AML-193 (cell line): Measurements from ENCODE around the gene PCDHGB4.
"Not testable (repeated sequence)": the region's sequence is repeated elsewhere in the genome, so short reads cannot be mapped to it uniquely, and the experiment has no call there.

Source experiments
- DNase-seq, 2 experiments: peaks; one replicate each; lab custom pipeline; 2025; lab: John Stamatoyannopoulos, UW

The PCDHGB4 gene

DNA sequence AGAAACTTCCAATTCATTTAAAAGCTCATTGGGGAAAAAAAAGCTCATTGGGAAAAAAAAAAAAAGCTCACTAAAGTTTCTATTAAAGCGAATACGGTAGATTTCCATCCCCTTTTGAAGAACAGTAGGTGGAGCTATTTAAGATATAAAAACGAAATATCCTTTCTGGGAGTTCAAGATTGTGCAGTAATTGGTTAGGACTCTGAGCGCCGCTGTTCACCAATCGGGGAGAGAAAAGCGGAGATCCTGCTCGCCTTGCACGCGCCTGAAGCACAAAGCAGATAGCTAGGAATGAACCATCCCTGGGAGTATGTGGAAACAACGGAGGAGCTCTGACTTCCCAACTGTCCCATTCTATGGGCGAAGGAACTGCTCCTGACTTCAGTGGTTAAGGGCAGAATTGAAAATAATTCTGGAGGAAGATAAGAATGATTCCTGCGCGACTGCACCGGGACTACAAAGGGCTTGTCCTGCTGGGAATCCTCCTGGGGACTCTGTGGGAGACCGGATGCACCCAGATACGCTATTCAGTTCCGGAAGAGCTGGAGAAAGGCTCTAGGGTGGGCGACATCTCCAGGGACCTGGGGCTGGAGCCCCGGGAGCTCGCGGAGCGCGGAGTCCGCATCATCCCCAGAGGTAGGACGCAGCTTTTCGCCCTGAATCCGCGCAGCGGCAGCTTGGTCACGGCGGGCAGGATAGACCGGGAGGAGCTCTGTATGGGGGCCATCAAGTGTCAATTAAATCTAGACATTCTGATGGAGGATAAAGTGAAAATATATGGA is 43.0 kb downstream of the PCDHGB4 start, which contains the start of gene PCDHGA12:
Gene PCDHGA12 (plus strand): TSS at position 176 of the 782 bp plus-strand sequence. CDS start 253 bp downstream, at position 429.
- DNase-seq, result no peak

DNA sequence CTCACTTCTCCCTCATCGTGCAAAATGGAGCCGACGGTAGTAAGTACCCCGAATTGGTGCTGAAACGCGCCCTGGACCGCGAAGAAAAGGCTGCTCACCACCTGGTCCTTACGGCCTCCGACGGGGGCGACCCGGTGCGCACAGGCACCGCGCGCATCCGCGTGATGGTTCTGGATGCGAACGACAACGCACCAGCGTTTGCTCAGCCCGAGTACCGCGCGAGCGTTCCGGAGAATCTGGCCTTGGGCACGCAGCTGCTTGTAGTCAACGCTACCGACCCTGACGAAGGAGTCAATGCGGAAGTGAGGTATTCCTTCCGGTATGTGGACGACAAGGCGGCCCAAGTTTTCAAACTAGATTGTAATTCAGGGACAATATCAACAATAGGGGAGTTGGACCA is 43.8 kb downstream of the PCDHGB4 start:
- DNase-seq, result no peak

DNA sequence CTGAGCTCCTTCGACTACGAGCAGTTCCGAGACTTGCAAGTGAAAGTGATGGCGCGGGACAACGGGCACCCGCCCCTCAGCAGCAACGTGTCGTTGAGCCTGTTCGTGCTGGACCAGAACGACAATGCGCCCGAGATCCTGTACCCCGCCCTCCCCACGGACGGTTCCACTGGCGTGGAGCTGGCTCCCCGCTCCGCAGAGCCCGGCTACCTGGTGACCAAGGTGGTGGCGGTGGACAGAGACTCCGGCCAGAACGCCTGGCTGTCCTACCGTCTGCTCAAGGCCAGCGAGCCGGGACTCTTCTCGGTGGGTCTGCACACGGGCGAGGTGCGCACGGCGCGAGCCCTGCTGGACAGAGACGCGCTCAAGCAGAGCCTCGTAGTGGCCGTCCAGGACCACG is 44.8 kb downstream of the PCDHGB4 start:
- not testable (repeated sequence) for DNase-seq

DNA sequence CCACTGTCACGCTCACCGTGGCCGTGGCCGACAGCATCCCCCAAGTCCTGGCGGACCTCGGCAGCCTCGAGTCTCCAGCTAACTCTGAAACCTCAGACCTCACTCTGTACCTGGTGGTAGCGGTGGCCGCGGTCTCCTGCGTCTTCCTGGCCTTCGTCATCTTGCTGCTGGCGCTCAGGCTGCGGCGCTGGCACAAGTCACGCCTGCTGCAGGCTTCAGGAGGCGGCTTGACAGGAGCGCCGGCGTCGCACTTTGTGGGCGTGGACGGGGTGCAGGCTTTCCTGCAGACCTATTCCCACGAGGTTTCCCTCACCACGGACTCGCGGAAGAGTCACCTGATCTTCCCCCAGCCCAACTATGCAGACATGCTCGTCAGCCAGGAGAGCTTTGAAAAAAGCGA is 45.2 kb downstream of the PCDHGB4 start:
- not testable (repeated sequence) for DNase-seq

DNA sequence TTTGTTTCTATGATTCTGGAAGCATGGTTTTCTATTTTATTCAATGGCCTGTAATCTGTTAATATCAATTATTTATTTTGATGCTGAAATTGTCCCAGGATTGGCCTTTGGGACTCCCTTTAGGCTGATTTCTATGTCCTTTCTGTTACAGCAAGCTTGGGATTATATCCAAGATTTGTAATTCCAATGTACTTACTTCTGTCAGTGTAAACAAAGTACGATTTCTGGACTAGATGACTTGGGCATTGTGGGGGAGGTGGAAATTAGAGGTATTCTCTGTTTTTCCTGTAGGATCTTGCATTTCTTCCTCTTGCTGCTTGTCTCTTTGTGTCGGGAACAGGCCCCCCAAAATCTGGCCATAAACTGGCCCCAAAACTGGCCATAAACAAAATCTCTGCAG is 46.5 kb downstream of the PCDHGB4 start:
- no peak for DNase-seq

DNA sequence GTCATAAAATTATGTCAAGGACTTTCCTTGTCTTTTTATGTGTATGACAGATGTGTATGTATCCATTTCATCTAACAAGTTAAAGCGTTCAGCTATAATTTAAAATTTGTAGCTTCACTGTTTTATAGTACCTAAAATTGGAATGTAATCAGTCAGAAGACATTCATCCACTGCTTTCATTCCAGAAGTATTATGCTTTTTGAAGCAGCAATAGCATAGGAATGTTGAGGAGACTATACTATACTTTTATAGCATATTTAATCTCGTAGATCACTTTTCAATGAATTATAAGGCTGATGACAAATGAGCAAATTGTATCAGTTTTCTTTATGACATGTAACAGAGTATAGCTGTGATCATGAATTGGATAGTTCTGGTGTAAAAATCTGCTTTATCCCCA is 49.7 kb downstream of the PCDHGB4 start:
- no peak for DNase-seq

DNA sequence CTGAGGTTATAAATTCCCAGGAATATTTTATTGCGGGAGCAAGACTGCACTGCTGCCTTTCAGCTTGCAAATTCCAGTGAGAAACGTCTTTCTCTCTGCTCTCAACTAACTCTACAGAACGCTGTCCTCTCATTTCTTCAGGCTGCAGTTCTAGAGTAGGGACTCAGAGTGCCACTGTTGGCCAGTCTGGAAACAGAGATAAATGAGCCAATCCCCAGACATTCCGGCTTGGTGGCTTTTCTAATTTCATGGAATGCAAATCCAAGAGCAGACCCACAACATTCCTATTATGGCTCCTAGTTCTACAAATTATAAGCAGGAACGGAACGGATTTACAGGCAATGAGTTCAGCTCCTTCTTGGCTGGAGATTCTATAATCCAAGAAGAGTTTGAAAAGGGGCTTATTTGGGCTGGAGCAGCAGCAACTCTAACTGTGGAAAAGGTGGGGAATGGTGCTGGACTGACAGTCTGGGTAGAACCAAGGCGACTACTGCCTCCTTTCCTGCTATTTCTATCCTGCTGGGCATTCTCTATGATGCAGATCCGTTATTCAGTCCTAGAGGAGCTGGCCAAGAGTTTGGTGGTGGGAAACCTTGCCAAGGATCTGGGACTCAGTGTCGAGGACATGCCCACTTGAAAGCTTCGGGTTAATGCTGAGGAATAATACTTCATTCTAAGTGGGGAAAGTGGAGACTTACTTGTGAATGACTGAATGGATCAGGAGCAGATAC is 52.1 kb downstream of the PCDHGB4 start:
- DNase-seq, result no peak
